HG03159 (cell line): Measurements from ENCODE around the gene NSG1.

Experiments
- ATAC-seq: cut with Tn5 transposase; IDR thresholded peaks from one replicate; pipeline ENCODE4 v1.9.1; 2021; ENCODE audit warnings: mild to moderate bottlenecking, moderate library complexity; ENCODE audit not compliant: unreplicated experiment

NSG1 gene

GRCh38 chr4:4395849-4396627 lies 9.1 kb downstream of the NSG1 start:
- peak; percentile 65 for ATAC-seq

GRCh38 chr4:4396628-4397440 lies 9.9 kb downstream of the NSG1 start:
- no peak for ATAC-seq

- ATAC-seq: no peak
Measured at GRCh38 chr4:4397441-4397819, 10.5 kb downstream of the NSG1 start.

- no peak for ATAC-seq
Measured at GRCh38 chr4:4398430-4398829, 11.5 kb downstream of the NSG1 start.

- ATAC-seq: no peak
Measured at GRCh38 chr4:4401036-4401435, 14.1 kb downstream of the NSG1 start.

- no peak for ATAC-seq
Measured at GRCh38 chr4:4402966-4403365, 16.1 kb downstream of the NSG1 start.

GRCh38 chr4:4405358-4405962 lies 18.6 kb downstream of the NSG1 start:
- no peak for ATAC-seq

GRCh38 chr4:4406455-4407298 lies 19.8 kb downstream of the NSG1 start:
- ATAC-seq: no peak

- ATAC-seq: no peak
Measured at GRCh38 chr4:4407299-4408131, 20.6 kb downstream of the NSG1 start.

GRCh38 chr4:4408132-4408523 lies 21.2 kb downstream of the NSG1 start:
- ATAC-seq: no peak

- no peak for ATAC-seq
Measured at GRCh38 chr4:4408576-4409335, 21.9 kb downstream of the NSG1 start.

- no peak for ATAC-seq
Measured at GRCh38 chr4:4409416-4410115, 22.7 kb downstream of the NSG1 start.

- no peak for ATAC-seq
Measured at GRCh38 chr4:4410271-4410670, 23.4 kb downstream of the NSG1 start.

- no peak for ATAC-seq
Measured at GRCh38 chr4:4411906-4412305, 25.0 kb downstream of the NSG1 start.

- no peak for ATAC-seq
Measured at GRCh38 chr4:4412641-4413372, 25.9 kb downstream of the NSG1 start.

GRCh38 chr4:4413373-4413725 lies 26.4 kb downstream of the NSG1 start:
- no peak for ATAC-seq

GRCh38 chr4:4413806-4414205 lies 26.9 kb downstream of the NSG1 start:
- no peak for ATAC-seq

GRCh38 chr4:4415107-4415805 lies 28.4 kb downstream of the NSG1 start:
- no peak for ATAC-seq
